H1 (cell line): ENCODE results near the gene PLEKHG1. TPM values are rescaled to one million over a fixed set of nuclear protein-coding genes. Genes with fewer than 3 reads are reported as not detected.

Experiments
- CTCF ChIA-PET: fragments of 300-600 bp; sonication (Branson Sonifier 250); formaldehyde crosslinking; loops from one replicate; lab custom pipeline; 2021; ENCODE audit not compliant: partially characterized antibody; lab: Charles Lee
- POLR2A ChIA-PET: fragments of 300-600 bp; sonication (Branson Sonifier 250); formaldehyde crosslinking; loops from one replicate; lab custom pipeline; 2021; ENCODE audit warnings: inconsistent platforms; ENCODE audit not compliant: partially characterized antibody; lab: Charles Lee
- DNase-seq, 2 experiments: peaks; one replicate each; pipeline versions ENCODE4 v3.0.0 to v3.0.0-alpha.2; 2010 to 2022; ENCODE audit warnings: low spot score in 2 of 2, low read depth in 1 of 2, mixed read lengths in 1 of 2
- FAIRE-seq: peaks from 2 replicates; lab custom pipeline; 2011; peaks lifted over from hg19 to GRCh38; lab: Jason Lieb, UNC
- H2AFZ ChIP-seq: 2 replicates; pipeline ENCODE4 v1.8.1; 2012; ENCODE audit warnings: low read length, inconsistent platforms
- H2AK5ac ChIP-seq: 2 replicates; pipeline ENCODE4 v1.6.1; 2013; ENCODE audit warnings: low read depth, low read length
- H2BK120ac ChIP-seq: replicated peaks from 2 replicates; pipeline ENCODE3; 2013; ENCODE audit warnings: low read depth, low read length, inconsistent platforms
- H2BK12ac ChIP-seq: 2 replicates; pipeline ENCODE4 v1.6.1; 2013; ENCODE audit warnings: low read depth, low read length
- H2BK15ac ChIP-seq: 2 replicates; pipeline ENCODE4 v1.6.1; 2013; ENCODE audit warnings: low read length
- H2BK20ac ChIP-seq: 2 replicates; pipeline ENCODE4 v1.6.1; 2013; ENCODE audit warnings: low read length
- H2BK5ac ChIP-seq: 2 replicates; pipeline ENCODE4 v1.6.1; 2013; ENCODE audit warnings: low read depth, low read length
- H3K14ac ChIP-seq: 2 replicates; pipeline ENCODE4 v1.6.1; 2013; ENCODE audit warnings: inconsistent platforms; ENCODE audit not compliant: insufficient read length
- H3K18ac ChIP-seq: 2 replicates; pipeline ENCODE4 v1.6.1; 2013; ENCODE audit warnings: low read length; ENCODE audit errors: extremely low read depth
- H3K23ac ChIP-seq: 2 replicates; pipeline ENCODE4 v1.6.1; 2013; ENCODE audit warnings: inconsistent platforms; ENCODE audit not compliant: insufficient read length
- H3K23me2 ChIP-seq: 2 replicates; pipeline ENCODE4 v1.6.1; 2013; ENCODE audit warnings: low read depth, low read length
- H3K27ac ChIP-seq: 2 replicates; pipeline ENCODE4 v1.6.1; 2011; ENCODE audit warnings: low read depth, low read length, inconsistent platforms
- H3K27me3 ChIP-seq, 4 experiments: replicated peaks in 1 of 4; 1 replicate in 1 of 4; 2 replicates in 3 of 4; pipeline versions ENCODE4 v1.6.1 to v1.8.1; 2011 to 2013; ENCODE audit warnings: low read length in 3 of 4, mild to moderate bottlenecking in 3 of 4, inconsistent platforms in 2 of 4, mixed read lengths in 2 of 4, moderate library complexity in 1 of 4; ENCODE audit not compliant: control insufficient read depth in 3 of 4, insufficient read depth in 3 of 4; ENCODE audit errors: extremely low read depth in 1 of 4
- H3K36me3 ChIP-seq, 4 experiments: 2 replicates each; pipeline versions ENCODE4 v1.6.1 to v1.8.1; 2011 to 2013; ENCODE audit warnings: mild to moderate bottlenecking in 4 of 4, low read length in 3 of 4, moderate library complexity in 2 of 4, control low read depth in 1 of 4, inconsistent platforms in 1 of 4; ENCODE audit not compliant: insufficient read depth in 4 of 4, control insufficient read depth in 2 of 4
- H3K4ac ChIP-seq: replicated peaks from 2 replicates; pipeline ENCODE3; 2013; ENCODE audit warnings: low read length, low read depth, mixed read lengths, inconsistent platforms; ENCODE audit not compliant: insufficient read length
- H3K4me1 ChIP-seq, 4 experiments: replicated peaks in 1 of 4; 1 replicate in 1 of 4; 2 replicates in 3 of 4; pipeline versions ENCODE4 v1.6.1 to v1.8.1; 2011 to 2013; ENCODE audit warnings: low read length in 3 of 4, inconsistent platforms in 2 of 4, mixed read lengths in 1 of 4; ENCODE audit not compliant: insufficient read depth in 4 of 4, control insufficient read depth in 3 of 4
- H3K4me2 ChIP-seq, 2 experiments: 2 replicates each; pipeline versions ENCODE4 v1.6.1 to v1.8.1; 2011 to 2013; ENCODE audit warnings: low read depth in 2 of 2, low read length in 2 of 2, control low read depth in 1 of 2, inconsistent platforms in 1 of 2, mild to moderate bottlenecking in 1 of 2; ENCODE audit not compliant: insufficient read depth in 1 of 2
- H3K4me3 ChIP-seq, 4 experiments: fragments of 200-600, 300-600 bp in 1 of 4; sonication (generic), shearing (Covaris generic), sonication (Bioruptor Twin) in 1 of 4; 2 replicates each; pipeline versions ENCODE4 v1.5.1 to v1.8.1; 2011 to 2016; ENCODE audit warnings: low read length in 4 of 4, low read depth in 3 of 4, control low read depth in 2 of 4, inconsistent platforms in 2 of 4, mild to moderate bottlenecking in 2 of 4, mixed read lengths in 1 of 4, moderate library complexity in 1 of 4; ENCODE audit not compliant: insufficient read depth in 2 of 4; ENCODE audit errors: extremely low read depth in 1 of 4
- H3K56ac ChIP-seq: replicated peaks from 2 replicates; pipeline ENCODE3; 2013; ENCODE audit warnings: low read depth, mild to moderate bottlenecking, mixed read lengths, low read length, inconsistent platforms; ENCODE audit not compliant: insufficient read length
- H3K79me1 ChIP-seq: 2 replicates; pipeline ENCODE4 v1.6.1; 2013; ENCODE audit warnings: low read depth, low read length, control low read depth
- H3K79me2 ChIP-seq, 2 experiments: 2 replicates each; pipeline versions ENCODE4 v1.6.1 to v1.8.1; 2012 to 2013; ENCODE audit warnings: low read length in 2 of 2, mild to moderate bottlenecking in 2 of 2, inconsistent platforms in 1 of 2; ENCODE audit not compliant: insufficient read depth in 2 of 2, control insufficient read depth in 1 of 2
- H3K9ac ChIP-seq, 4 experiments: replicated peaks in 1 of 4; 1 replicate in 1 of 4; 2 replicates in 3 of 4; pipeline versions ENCODE4 v1.6.1 to v1.8.1; 2011 to 2013; ENCODE audit warnings: low read depth in 3 of 4, low read length in 3 of 4, control low read depth in 2 of 4, mild to moderate bottlenecking in 2 of 4, moderate library complexity in 2 of 4, inconsistent platforms in 1 of 4; ENCODE audit errors: extremely low read depth in 1 of 4
- H3K9me3 ChIP-seq, 2 experiments: 2 replicates each; pipeline versions ENCODE4 v1.6.1 to v1.8.1; 2012 to 2013; ENCODE audit warnings: mild to moderate bottlenecking in 2 of 2, moderate library complexity in 2 of 2, control low read depth in 1 of 2, inconsistent platforms in 1 of 2, low read depth in 1 of 2, low read length in 1 of 2, mixed read lengths in 1 of 2; ENCODE audit not compliant: insufficient read depth in 2 of 2
- H4K20me1 ChIP-seq, 2 experiments: replicated peaks in 1 of 2; 2 replicates each; pipeline versions ENCODE3 to v1.8.1; 2011 to 2013; ENCODE audit warnings: inconsistent platforms in 2 of 2, low read length in 2 of 2, mild to moderate bottlenecking in 1 of 2; ENCODE audit not compliant: insufficient read depth in 2 of 2, control insufficient read depth in 1 of 2
- H4K5ac ChIP-seq: 2 replicates; pipeline ENCODE4 v1.6.1; 2013; ENCODE audit warnings: low read length, low read depth, mixed read lengths, inconsistent platforms; ENCODE audit not compliant: insufficient read length
- H4K8ac ChIP-seq: 2 replicates; pipeline ENCODE4 v1.8.0; 2013; ENCODE audit warnings: mild to moderate bottlenecking, moderate library complexity, low read length, inconsistent platforms; ENCODE audit not compliant: insufficient read depth; ENCODE audit errors: extremely low read depth
- H4K91ac ChIP-seq: replicated peaks from 2 replicates; pipeline ENCODE3; 2013; ENCODE audit warnings: low read length, mixed read lengths, inconsistent platforms; ENCODE audit not compliant: insufficient read length
- BCL11A ChIP-seq, 2 experiments: IDR thresholded peaks; one replicate each; pipeline ENCODE4 v1.6.1; 2011; ENCODE audit warnings: low read depth in 2 of 2, low read length in 2 of 2, mild to moderate bottlenecking in 2 of 2
- CBX8 ChIP-seq: fragments of 300-800, 300-1000 bp; sonication (generic); IDR thresholded peaks from 2 replicates; pipeline ENCODE4 v1.7.1; 2016; ENCODE audit warnings: low read depth, low read length, borderline replicate concordance
- EP300 ChIP-seq, 2 experiments: IDR thresholded peaks; 1 replicate in 1 of 2; 2 replicates in 1 of 2; pipeline ENCODE4 v1.6.1; 2011 to 2012; ENCODE audit warnings: low read depth in 2 of 2, low read length in 2 of 2, mild to moderate bottlenecking in 2 of 2, borderline replicate concordance in 1 of 2, inconsistent platforms in 1 of 2, moderate library complexity in 1 of 2
- HDAC6 ChIP-seq: IDR thresholded peaks from one replicate; pipeline ENCODE4 v1.7.1; 2012; ENCODE audit warnings: low read depth, mild to moderate bottlenecking, inconsistent platforms, low read length, moderate library complexity
- KDM1A ChIP-seq: fragments of 200-600, 300-600 bp; sonication (generic); IDR thresholded peaks from 2 replicates; pipeline ENCODE4 v1.7.1; 2016; ENCODE audit warnings: mild to moderate bottlenecking, low read length, borderline replicate concordance
- NANOG ChIP-seq: IDR thresholded peaks from 2 replicates; pipeline ENCODE4 v1.6.1; 2011; ENCODE audit warnings: low read length, low read depth, mild to moderate bottlenecking, inconsistent platforms; ENCODE audit not compliant: insufficient read depth, poor library complexity, severe bottlenecking
- POLR2A ChIP-seq, 2 experiments: IDR thresholded peaks; 1 replicate in 1 of 2; 2 replicates in 1 of 2; pipeline ENCODE4 v1.6.1; 2011; ENCODE audit warnings: low read depth in 2 of 2, low read length in 2 of 2, mild to moderate bottlenecking in 2 of 2; ENCODE audit errors: control extremely low read depth in 1 of 2
- RFX5 ChIP-seq: IDR thresholded peaks from 2 replicates; pipeline ENCODE4 v1.6.1; 2011; ENCODE audit warnings: low read depth, low read length, improper control_type of control experiment, borderline replicate concordance
- RXRA ChIP-seq: IDR thresholded peaks from 2 replicates; pipeline ENCODE4 v1.6.1; 2011; ENCODE audit warnings: low read depth, mild to moderate bottlenecking, low read length, moderate library complexity; ENCODE audit not compliant: insufficient read depth
- TCF12 ChIP-seq: IDR thresholded peaks from 2 replicates; pipeline ENCODE4 v1.6.1; 2011; ENCODE audit warnings: low read depth, mild to moderate bottlenecking, low read length
- WGBS, 2 experiments: shearing (Covaris generic) in 1 of 2; methylation state at CpG; one replicate each; pipeline versions ENCODE4 v1.1.6 to v1.1.7; 2013 to 2015; ENCODE audit warnings: low lambda C conversion rate in 2 of 2, mixed read lengths in 2 of 2, inconsistent platforms in 1 of 2, low coverage in 1 of 2, missing lambda C conversion rate in 1 of 2; ENCODE audit not compliant: insufficient replicate concordance in 2 of 2, insufficient coverage in 1 of 2, insufficient read length in 1 of 2; ENCODE audit errors: extremely low coverage in 1 of 2, missing lambda C conversion rate in 1 of 2; 5-methylcytosine and 5-hydroxymethylcytosine counted together
- polyA plus RNA-seq, 7 experiments: library from polyadenylated mRNA; depleted of rRNA in 3 of 7; stranded (reverse) in 5 of 7; unstranded in 2 of 7; fragments of >200 nt in 5 of 7; fragments of 200-250 nt in 2 of 7; gene quantifications; 1 replicate in 5 of 7; 2 replicates in 1 of 7; 4 replicates in 1 of 7; pipeline versions ENCODE4 v1.2.1 to v1.2.3, GENCODE V29; 2011 to 2013; ENCODE audit warnings: missing spikeins in 2 of 7, mixed read lengths in 2 of 7
- total RNA-seq: library from RNA; stranded (reverse); fragmentation: NEBNext Ultra II Directional; extraction: Animal tissue kit (Norgen Biotek cat#: 25700); gene quantifications from 2 replicates; pipeline ENCODE4 v1.2.1, GENCODE V29; 2021
- TF ChIP-seq, protein P1 (sequence below): IDR thresholded peaks from 2 replicates; pipeline ENCODE4 v1.6.1; 2012; ENCODE audit warnings: inconsistent platforms

The PLEKHG1 gene
- total and polyA plus RNA-seq, 2 of the 8 experiments (the other 6 are each of a cell fraction or from before 2014, with no cell fraction given): 0.94 to 2.2 TPM

DNA sequence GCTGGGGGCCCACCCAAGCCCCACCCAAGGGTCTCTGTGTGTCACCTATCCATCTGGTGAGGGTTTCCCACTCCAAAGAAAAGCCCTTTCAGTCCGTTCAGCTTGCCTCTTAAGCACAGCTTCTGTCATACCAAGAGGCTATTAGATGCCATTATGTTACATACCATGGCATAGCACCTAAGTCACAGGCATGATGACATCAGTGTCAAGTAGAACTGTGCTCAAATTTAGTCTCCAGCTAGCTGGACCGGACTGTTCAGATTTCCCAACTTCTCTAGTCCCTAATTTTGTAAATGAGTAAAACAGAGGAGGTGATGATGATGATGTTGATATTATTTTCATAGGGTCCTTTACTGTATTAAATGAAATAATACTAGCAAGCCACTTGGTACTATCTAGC lies 19.2 kb upstream of the PLEKHG1 start:
- no peak overlapping the region for H2BK120ac ChIP-seq
- H3K36me3 ChIP-seq: no peaks in the 10 kb centered on the region
- H2AFZ ChIP-seq: no peak overlapping the region
- H2BK15ac ChIP-seq: no peak overlapping the region
- 85% methylated on average over 2 of the region's 2 CpGs; no CpG with 5 or more reads in 1 of the 2 experiments for WGBS, 2 experiments
- ChIA-PET POLR2A (no interaction called here), CTCF (interaction anchor here (2.2 kb wide), 1 partner anchor 10 kb away, joined by 6 read pairs; no protein-coding TSS in a partner anchor)
- no peak overlapping the region for H3K27ac ChIP-seq
- no peak overlapping the region for H3K18ac ChIP-seq
- H3K4ac ChIP-seq: no peak overlapping the region
- H3K27me3 ChIP-seq: no peaks in the 10 kb centered on the region
- DNase-seq: no peak
- no peak overlapping the region for H3K4me2 ChIP-seq
- TF ChIP-seq NANOG: no peak
- no peak for TF ChIP-seq KDM1A
- no peak for TF ChIP-seq CBX8
- TF ChIP-seq, protein P1, sequence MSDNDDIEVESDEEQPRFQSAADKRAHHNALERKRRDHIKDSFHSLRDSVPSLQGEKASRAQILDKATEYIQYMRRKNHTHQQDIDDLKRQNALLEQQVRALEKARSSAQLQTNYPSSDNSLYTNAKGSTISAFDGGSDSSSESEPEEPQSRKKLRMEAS: no peak
- no peak for TF ChIP-seq RXRA
- TF ChIP-seq BCL11A (IDR thresholded peaks at IDR 0.05; ENCODE audit: low read depth in 2 of 2, low read length in 2 of 2): no peak
- TF ChIP-seq TCF12: no peak
- no peak for TF ChIP-seq RFX5
- no peak for TF ChIP-seq EP300 (IDR thresholded peaks at IDR 0.05; ENCODE audit: borderline replicate concordance in 1 of 2, low read depth in 2 of 2, low read length in 2 of 2)
- no peak for TF ChIP-seq POLR2A (IDR thresholded peaks at IDR 0.05; ENCODE audit: control extremely low read depth in 1 of 2, low read depth in 2 of 2, low read length in 2 of 2)
- no peak for TF ChIP-seq HDAC6
- no peak overlapping the region for H2BK20ac ChIP-seq
- no peak overlapping the region for H2BK12ac ChIP-seq
- FAIRE-seq: no peak
- H3K56ac ChIP-seq: no peak overlapping the region
- no peak overlapping the region for H4K91ac ChIP-seq
- no peak overlapping the region for H3K4me3 ChIP-seq
- no peaks in the 10 kb centered on the region for H3K79me2 ChIP-seq
- no peak overlapping the region for H3K23ac ChIP-seq
- no peaks in the 10 kb centered on the region for H3K23me2 ChIP-seq
- no peaks in the 10 kb centered on the region for H4K20me1 ChIP-seq
- H2AK5ac ChIP-seq: no peak overlapping the region
- H3K9me3 ChIP-seq: no peaks in the 10 kb centered on the region
- H4K5ac ChIP-seq: no peak overlapping the region
- no peaks in the 10 kb centered on the region for H3K4me1 ChIP-seq
- H4K8ac ChIP-seq: no peak overlapping the region
- H3K14ac ChIP-seq: no peak overlapping the region
- no peak overlapping the region for H3K9ac ChIP-seq
- H2BK5ac ChIP-seq: no peak overlapping the region
- no peaks in the 10 kb centered on the region for H3K79me1 ChIP-seq
